Islet of Langerhans (tissue), 1 donor: ENCODE data around the gene JAZF1.

Experiments used
- FAIRE-seq: peaks from one replicate; lab custom pipeline; 2011; peaks lifted over from hg19 to GRCh38; lab: Jason Lieb, UNC

Gene JAZF1

DNA sequence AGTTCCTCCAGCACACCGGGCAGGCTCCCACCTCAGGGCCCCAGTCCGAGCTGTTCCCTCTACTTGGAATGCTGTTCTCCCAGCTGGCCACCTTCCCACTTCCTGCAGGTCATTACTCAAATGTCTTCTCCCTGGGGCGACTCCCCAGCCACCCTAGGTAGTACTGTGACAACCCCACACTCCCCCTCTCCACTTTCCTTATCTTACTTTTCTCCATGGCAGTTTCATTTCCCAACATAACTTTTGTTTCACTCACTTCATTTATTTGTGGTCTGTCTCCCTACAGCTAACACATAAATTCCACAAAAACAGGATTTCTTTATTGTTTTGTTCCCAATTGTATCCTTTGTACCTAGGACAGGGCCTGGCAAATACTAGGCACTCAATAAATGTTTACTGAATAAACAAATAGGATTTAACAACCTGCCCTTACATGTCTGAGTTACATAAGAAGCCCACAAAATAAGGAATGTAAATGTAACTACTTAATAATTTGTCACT lies 76.5 kb downstream of the JAZF1 start:
- no peak for FAIRE-seq

- no peak for FAIRE-seq
These were observed 77.8 kb downstream of the JAZF1 start for GRCh38 chr7:28102797-28103196.

GRCh38 chr7:28096713-28097112 lies 83.9 kb downstream of the JAZF1 start:
- peak; percentile 98 for FAIRE-seq

DNA sequence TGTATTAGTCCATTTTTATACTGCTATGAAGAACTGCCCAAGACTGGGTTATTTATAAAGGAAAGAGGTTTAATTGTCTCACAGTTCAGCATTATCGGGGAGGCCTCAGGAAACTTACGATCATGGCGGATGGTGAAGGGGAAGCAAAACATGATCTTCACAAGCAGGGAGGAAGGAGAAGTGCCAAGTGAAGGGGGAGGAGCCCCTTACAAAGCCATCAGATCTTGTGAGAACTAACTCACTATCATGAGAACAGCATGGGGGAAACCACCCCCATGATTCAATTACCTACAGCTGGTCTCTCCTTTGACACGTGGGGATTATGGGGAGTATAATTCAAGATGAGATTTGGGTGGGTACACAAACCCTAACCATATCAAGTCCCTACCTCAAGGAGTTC lies 85.4 kb downstream of the JAZF1 start:
- FAIRE-seq, result no peak

GRCh38 chr7:28093623-28094232 lies 86.9 kb downstream of the JAZF1 start:
- no peak for FAIRE-seq

DNA sequence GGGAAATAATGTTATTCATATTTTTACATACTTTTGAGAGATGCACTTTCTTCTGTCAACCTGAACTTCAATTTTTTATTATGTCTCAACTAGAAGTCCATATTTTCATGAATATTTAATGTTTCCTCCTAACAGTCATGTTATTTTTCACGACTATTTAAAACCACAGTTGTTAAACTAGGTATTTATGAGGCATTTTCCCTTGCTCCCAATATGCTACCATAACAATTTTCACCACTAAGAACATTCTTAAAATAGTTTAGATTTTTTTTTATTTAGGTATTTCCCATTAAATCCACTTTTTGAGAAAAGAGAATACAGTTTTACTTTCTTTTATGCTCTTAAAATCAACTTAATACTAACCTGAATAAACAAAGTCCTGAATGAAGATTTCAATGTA lies 89.4 kb downstream of the JAZF1 start:
- peak; percentile 68 for FAIRE-seq

DNA sequence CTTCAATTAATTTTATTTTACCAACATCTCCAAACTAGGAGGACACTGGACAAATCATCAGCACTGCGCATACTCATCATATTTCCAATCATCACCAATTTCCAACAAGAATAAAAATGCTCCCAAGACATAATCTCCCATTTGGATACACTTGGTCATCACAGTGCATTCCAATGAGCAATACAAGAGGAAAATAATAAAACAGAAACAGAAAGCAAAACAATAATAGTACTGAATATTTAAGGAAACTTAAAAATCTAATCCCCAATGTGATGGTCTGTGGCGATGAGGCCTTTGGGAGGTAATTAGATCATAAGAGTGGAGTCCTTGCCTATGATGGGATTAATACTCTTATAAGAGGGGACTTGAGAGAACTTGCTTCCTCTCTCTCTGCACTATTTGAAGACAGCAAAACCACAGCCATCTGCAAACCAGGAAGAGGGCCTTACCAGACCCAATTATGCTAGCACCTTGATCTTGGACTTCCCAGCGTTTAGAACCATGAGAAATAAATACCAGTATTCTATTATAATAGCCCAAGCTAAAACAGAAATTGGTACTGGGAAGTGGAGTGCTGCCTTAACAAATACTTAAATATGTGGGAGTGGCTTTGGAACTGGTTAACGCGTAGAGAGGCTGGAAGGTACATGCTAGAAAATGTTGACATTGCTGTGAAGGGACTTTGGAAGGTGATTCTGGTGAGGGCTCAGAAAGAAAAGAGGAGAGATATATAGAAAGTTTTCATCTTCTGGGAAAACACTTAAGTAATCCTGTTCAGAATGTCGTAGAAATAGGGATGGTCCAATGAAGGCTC lies 91.5 kb downstream of the JAZF1 start:
- no peak for FAIRE-seq

- no peak for FAIRE-seq
These were observed 92.6 kb downstream of the JAZF1 start for GRCh38 chr7:28088032-28088431.

DNA sequence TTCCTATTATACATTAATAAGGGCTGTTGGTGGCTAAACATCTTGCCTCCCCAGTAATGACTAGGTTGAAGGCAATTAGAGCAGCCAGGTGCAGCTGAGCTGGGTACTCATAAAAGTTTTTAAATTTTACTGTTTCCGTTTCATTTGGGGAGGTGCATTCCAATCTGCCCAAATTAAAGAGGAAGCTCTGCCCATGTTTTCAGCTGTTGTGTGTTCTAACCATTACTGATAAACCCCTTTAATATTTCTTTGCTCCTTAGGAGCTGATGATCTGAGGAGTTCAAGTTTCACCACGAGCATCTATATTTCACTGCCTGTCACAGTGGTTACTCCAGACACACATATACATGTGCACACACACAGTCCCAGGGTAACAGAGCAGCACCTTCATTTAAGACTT lies 94.4 kb downstream of the JAZF1 start:
- FAIRE-seq, result no peak

DNA sequence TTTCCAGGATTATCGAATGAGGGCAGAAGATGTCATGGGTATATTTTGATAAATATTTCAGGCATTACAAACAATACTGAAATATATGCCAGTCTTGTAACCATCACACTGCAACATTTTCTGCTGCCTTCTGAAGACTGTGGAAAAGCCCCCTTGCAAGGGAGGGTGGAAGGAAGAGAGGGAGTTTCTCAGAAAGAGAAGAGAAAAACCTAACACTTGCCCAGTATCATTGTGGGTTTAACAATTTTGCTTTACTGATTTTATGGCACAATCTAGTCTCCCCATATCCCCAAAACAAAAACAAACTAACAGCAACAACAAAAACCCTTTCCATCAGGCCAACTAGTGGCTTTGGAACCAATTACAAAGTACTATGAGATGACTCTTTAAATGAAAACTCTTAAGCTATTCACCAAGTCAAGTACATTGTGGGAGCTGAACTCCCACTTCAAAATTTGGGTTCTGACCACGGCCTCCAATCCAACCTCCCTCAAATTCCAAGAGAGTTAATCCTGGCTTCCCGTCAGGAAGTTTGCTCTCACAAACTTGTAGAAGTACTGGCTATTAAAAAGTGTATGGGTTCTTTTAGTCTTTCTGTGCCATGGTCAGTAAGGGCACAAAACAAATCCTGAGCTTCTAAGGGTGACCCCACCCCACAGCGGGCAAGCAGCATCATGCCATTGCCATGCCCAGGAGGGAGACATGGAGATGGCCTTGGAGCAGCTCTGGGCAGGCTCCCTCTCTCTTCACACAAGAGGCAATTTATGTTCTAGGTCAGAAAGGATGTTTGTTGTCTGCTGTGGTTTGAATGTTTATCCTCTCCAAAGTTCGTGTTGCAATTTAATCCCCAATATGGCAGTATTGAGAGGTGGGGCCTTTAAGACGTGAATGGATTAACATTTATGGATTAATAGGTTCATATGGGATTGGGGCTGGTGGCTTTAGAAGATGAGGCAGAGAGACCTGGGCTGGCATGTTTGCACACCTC lies 96.3 kb downstream of the JAZF1 start:
- no peak for FAIRE-seq

DNA sequence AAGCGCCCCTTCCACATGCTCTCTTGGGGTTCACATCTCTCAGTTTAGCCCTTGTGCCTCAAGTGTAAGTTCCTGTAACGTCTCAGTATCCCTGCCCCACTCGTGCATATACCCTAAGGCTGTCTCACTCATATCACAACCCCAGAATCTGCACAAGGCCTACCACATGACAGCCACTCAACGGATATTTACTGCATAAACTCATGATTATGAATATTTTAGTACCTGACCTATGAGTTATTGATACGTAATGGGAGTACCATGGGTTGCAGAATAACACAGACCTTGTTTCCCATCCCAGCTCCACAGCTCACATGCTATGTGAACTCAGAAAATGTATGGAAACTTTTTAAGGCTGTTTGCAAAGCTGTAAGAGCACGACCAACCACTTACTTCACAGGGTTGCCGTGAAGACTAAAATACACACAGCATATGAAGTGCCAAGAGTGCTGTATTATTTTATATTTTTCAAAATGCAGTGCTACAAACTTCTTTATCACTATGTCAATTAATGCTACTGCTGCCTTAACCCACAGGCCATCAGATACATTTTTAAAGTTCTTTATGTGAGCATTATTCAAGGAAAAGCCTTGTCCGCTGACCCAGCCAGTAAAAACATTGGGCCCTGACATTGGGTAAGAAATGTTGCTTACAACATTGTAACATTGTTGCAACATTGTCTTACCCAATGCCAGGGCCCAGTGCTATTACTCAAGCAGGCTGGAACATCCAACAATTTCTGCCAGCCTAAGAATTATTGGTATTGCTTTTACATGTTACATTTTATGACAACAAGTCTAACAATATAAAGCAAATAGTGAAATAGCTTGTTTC lies 97.2 kb downstream of the JAZF1 start:
- FAIRE-seq, result no peak

GRCh38 chr7:28082071-28082470 lies 98.5 kb downstream of the JAZF1 start:
- FAIRE-seq, result no peak

DNA sequence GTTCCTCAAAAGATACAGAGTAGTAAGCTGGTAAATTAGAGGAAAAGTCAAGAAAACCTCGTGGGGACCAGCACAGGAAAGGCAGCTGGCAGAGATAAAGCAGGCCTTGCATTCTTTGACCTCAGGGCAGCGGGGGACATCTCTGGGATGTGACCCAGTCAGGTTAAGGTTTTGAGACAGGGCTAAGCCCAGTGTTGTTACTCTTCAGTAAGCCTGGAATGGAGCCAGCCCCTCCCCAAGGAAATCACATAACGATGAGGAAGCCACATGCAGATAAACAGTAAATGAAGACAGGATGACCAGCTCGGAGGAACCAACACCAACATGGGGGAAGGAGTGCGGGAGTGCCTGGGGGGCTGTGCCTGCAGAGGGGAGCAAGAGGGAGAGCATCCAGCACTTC lies 99.6 kb downstream of the JAZF1 start:
- FAIRE-seq, result no peak

DNA sequence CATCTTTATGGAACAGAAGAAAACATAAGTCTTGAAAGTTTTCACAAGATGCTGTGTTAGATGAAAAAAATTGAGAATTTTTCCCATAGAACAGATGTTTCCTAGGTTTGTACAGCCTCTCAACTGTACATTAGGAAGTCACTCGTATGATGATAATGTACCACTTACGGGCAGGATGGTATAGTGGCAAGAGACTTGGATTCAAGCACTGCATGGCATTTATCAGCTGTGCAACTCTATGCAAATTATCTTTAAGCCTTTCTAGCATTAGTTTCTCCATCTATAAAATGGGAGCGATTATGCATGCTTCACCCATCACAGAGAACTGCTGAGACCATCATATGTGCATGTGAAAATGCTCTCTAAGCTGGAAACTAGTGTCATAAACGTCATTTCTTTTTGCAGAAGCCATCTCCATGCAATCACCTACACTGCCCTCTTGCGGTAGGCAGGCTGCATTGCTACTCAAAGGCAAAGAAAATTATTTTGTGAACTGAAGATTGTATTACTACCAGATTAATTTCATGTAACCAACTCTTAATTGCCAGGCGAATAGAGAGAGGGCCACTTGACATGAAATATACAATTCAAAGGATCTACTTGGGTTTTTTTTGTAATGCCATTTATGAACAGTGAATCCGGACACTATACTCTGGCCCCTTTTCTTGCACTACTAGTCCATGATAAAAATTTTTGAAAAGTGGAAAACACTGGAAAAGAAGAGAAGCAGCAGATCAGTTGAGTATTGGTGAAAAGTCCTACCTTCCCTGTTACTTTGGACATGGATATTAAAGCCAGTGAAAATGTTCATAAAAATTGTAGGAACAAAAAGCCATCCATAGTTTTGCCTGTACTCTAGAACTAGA lies 102.3 kb downstream of the JAZF1 start:
- peak; percentile 87 for FAIRE-seq

DNA sequence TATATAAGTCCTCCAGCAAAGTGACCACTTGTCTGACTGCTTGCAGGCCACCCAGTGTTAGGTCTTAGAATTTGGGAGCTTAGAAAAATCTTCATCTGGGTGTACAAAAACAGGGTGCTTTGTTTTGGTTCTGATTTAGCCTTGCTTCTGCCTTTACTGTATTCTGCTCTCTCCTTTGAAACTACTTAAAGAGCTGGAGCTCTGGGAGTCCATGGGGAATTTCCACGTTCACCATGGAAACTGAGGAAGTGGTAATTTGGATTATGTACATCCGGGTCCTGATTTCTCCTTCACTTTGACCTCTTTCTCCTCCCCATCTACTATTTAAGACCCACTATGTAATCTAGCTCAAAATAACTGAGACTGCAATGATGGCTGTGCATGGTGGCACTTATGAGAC lies 103.0 kb downstream of the JAZF1 start:
- FAIRE-seq, result no peak

- no peak for FAIRE-seq
These were observed 104.0 kb downstream of the JAZF1 start for GRCh38 chr7:28076423-28077200.

- no peak for FAIRE-seq
These were observed 104.8 kb downstream of the JAZF1 start for GRCh38 chr7:28075674-28076358.

DNA sequence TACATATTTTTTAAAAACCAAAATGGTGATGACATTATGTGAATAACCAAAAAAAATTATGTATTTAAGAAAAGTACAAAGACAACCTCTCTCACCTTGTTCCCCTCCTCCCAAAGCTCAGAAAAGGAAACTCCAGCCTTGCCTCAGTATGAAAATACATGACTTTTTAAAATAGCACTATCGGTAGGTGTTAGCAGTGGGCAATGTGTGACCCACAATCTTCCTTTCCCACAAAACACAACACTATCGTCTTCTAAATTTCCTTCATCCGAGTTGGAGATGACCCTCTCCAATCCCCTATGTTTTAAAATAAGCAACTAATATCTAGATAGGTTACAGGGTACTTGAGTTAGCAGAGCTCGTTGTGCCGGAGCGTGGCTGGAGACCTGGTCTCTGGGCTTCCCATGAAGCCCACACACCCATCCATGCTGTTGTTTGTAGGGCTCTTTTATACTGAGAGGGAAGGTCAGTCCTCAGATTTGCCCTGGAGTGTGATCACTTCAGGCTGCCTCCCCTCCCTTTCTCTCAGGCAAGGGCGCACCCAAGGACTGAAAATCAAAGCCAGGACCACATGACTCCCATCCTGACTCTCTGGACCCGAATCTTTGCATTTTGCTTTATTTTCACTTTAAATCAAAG lies 107.6 kb downstream of the JAZF1 start:
- no peak for FAIRE-seq

DNA sequence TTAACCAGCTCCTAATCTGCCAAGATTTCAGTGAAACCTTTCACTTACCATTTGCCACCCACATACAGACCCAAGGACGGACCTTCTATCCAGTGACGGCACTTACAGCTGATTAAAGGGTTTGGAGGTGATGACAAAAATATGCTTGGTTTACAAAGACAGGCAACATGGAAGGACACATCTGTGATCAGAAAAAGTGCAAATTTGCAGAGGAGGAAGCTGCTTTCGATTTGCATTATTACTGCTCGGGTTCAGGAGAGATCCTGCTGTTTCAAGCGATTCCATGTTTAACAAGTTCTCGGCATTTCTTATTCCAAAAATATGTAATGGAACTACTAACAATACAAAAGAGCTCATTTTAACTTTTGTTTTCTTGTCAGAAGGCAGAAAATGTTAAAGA lies 109.0 kb downstream of the JAZF1 start:
- FAIRE-seq, result no peak
